A673 (cell line): ENCODE results near the gene SMIM28. TPM values are rescaled to one million over a fixed set of nuclear protein-coding genes. Genes with fewer than 3 reads are reported as not detected.

Source experiments
- BruUV-seq: library from RNA; stranded (reverse); fragments of 400-500 nt; replicated peaks from 2 replicates; lab custom pipeline; 2021; lab: Mats Ljungman, UMichigan
- CTCF ChIA-PET: fragments of 300-600 bp; sonication (Branson Sonifier 250); formaldehyde crosslinking; loops from one replicate; lab custom pipeline; 2022; ENCODE audit warnings: antibody characterized with exemption; lab: Charles Lee
- POLR2A ChIA-PET: fragments of 300-600 bp; sonication (Branson Sonifier 250); formaldehyde crosslinking; loops from one replicate; lab custom pipeline; 2022; ENCODE audit warnings: antibody characterized with exemption; ENCODE audit not compliant: low non-redundant PET; lab: Charles Lee
- DNase-seq: peaks from one replicate; pipeline ENCODE4 v3.0.0-alpha.2; 2015; ENCODE audit warnings: low spot score
- H3K27ac ChIP-seq: fragments of 200-600 bp; sonication (generic); 2 replicates; pipeline ENCODE4 v1.5.1; 2016; ENCODE audit warnings: mixed run types, low read depth, mild to moderate bottlenecking, mixed read lengths, antibody characterized with exemption, low read length; ENCODE audit not compliant: poor library complexity, severe bottlenecking
- H3K27me3 ChIP-seq: fragments of 200-600 bp; sonication (generic); replicated peaks from 2 replicates; pipeline ENCODE4 v1.6.1; 2017; ENCODE audit warnings: mixed run types, low read depth, mild to moderate bottlenecking, mixed read lengths, antibody characterized with exemption, low read length; ENCODE audit not compliant: insufficient read depth, poor library complexity
- H3K36me3 ChIP-seq: fragments of 200-600 bp; sonication (generic); 2 replicates; pipeline ENCODE4 v1.6.1; 2016; ENCODE audit warnings: mixed run types, mild to moderate bottlenecking, mixed read lengths, antibody characterized with exemption, low read length; ENCODE audit not compliant: insufficient read depth, poor library complexity, severe bottlenecking
- H3K4me1 ChIP-seq: fragments of 200-600 bp; sonication (generic); 2 replicates; pipeline ENCODE4 v1.6.1; 2017; ENCODE audit warnings: mixed run types, mild to moderate bottlenecking, mixed read lengths, antibody characterized with exemption, low read length; ENCODE audit not compliant: insufficient read depth, poor library complexity, severe bottlenecking
- H3K4me3 ChIP-seq: fragments of 200-600 bp; sonication (generic); 2 replicates; pipeline ENCODE4 v1.5.1; 2016; ENCODE audit warnings: low read depth, mixed run types, mild to moderate bottlenecking, mixed read lengths, low read length; ENCODE audit not compliant: poor library complexity, severe bottlenecking
- H3K9me3 ChIP-seq: fragments of 200-600 bp; sonication (generic); 2 replicates; pipeline ENCODE4 v1.6.1; 2016; ENCODE audit warnings: mixed run types, low read depth, mild to moderate bottlenecking, mixed read lengths, antibody characterized with exemption, low read length; ENCODE audit not compliant: poor library complexity, severe bottlenecking
- EZH2 ChIP-seq: fragments of 200-600 bp; sonication (generic); IDR thresholded peaks from 2 replicates; pipeline ENCODE4 v1.6.1; 2017; ENCODE audit warnings: borderline replicate concordance, low read depth, mild to moderate bottlenecking, mixed read lengths, antibody characterized with exemption, low read length; ENCODE audit not compliant: poor library complexity, severe bottlenecking
- intact Hi-C: fragments of 100-400 bp; cut with micrococcal nuclease; formaldehyde crosslinking; loops from one replicate; pipeline ENCODE4 v1.10.0; 2022; ENCODE audit not compliant: unreplicated experiment
- total RNA-seq: library from RNA; stranded (reverse); gene quantifications from 2 replicates; pipeline ENCODE4 v1.2.3, GENCODE V29; 2021
- TF ChIP-seq, protein P1 (sequence below): fragments of 300-800, 200-600 bp; sonication (generic); conservative IDR thresholded peaks from 2 replicates; pipeline ENCODE4 v1.5.1; 2017; ENCODE audit warnings: low read depth, mild to moderate bottlenecking, antibody characterized with exemption, low read length, moderate library complexity, mixed read lengths

Gene SMIM28
- total RNA-seq, 1 experiment from 2014 or later, result not detected

GRCh38 chr6:138406443-138406842, 28.7 kb downstream of the SMIM28 start:
- Histone ChIP-seq H3K9me3 (no peaks in the 10 kb centered on the region), H3K4me3 (no peak overlapping the region), H3K36me3 (no peaks in the 10 kb centered on the region), H3K27me3 (no peaks in the 10 kb centered on the region), H3K27ac (no peak overlapping the region), H3K4me1 (peaks cover 4% of the 10 kb centered on the region)
- no TSS peak for BruUV-seq
- CTCF ChIA-PET, result no interaction called here
- intact Hi-C loops, result no loop called here
- DNase-seq, result no peak
- POLR2A ChIA-PET, result no interaction called here
- TF ChIP-seq, protein P1, sequence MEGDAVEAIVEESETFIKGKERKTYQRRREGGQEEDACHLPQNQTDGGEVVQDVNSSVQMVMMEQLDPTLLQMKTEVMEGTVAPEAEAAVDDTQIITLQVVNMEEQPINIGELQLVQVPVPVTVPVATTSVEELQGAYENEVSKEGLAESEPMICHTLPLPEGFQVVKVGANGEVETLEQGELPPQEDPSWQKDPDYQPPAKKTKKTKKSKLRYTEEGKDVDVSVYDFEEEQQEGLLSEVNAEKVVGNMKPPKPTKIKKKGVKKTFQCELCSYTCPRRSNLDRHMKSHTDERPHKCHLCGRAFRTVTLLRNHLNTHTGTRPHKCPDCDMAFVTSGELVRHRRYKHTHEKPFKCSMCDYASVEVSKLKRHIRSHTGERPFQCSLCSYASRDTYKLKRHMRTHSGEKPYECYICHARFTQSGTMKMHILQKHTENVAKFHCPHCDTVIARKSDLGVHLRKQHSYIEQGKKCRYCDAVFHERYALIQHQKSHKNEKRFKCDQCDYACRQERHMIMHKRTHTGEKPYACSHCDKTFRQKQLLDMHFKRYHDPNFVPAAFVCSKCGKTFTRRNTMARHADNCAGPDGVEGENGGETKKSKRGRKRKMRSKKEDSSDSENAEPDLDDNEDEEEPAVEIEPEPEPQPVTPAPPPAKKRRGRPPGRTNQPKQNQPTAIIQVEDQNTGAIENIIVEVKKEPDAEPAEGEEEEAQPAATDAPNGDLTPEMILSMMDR, result no peak
- TF ChIP-seq EZH2, result no peak

DNA sequence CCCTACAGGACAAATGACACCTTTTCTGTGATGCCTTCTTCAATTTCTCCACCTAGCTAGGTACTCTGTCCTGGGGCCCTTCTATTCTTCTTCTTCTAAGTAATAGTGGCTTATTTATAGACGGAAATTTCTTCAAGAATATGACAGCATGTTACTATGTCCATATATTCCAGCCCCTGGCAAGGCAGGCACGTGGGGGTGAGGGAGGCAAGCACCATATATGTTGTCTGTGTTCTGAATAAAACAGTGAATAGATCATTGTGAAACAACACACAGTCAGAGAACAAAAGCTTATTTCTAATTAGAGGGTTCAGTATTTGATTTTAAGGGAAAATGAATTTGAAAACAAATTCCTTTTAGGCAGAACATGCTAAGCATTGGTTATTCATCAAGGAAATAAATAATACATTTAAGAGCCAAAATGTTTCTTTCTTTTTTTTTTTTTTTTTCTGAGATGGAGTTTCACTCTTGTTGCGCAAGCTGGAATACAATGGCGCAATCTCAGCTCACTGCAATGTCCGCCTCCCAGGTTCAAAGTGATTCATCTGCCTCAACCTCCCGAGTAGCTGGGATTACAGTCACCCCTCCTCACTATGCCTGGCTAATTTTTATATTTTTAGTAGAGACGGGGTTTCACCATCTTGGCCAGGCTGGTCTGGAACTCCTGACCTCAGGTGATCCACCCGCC, 32.5 kb downstream of the SMIM28 start:
- no peak for TF ChIP-seq EZH2
- TF ChIP-seq, protein P1, result no peak
- POLR2A ChIA-PET, result no interaction called here
- DNase-seq, result no peak
- Histone ChIP-seq H3K36me3 (no peaks in the 10 kb centered on the region), H3K27ac (no peak overlapping the region), H3K4me3 (no peak overlapping the region), H3K27me3 (no peaks in the 10 kb centered on the region), H3K9me3 (no peaks in the 10 kb centered on the region), H3K4me1 (peaks cover 4% of the 10 kb centered on the region)
- intact Hi-C loops, result no loop called here
- BruUV-seq, result no TSS peak
- CTCF ChIA-PET, result no interaction called here

DNA sequence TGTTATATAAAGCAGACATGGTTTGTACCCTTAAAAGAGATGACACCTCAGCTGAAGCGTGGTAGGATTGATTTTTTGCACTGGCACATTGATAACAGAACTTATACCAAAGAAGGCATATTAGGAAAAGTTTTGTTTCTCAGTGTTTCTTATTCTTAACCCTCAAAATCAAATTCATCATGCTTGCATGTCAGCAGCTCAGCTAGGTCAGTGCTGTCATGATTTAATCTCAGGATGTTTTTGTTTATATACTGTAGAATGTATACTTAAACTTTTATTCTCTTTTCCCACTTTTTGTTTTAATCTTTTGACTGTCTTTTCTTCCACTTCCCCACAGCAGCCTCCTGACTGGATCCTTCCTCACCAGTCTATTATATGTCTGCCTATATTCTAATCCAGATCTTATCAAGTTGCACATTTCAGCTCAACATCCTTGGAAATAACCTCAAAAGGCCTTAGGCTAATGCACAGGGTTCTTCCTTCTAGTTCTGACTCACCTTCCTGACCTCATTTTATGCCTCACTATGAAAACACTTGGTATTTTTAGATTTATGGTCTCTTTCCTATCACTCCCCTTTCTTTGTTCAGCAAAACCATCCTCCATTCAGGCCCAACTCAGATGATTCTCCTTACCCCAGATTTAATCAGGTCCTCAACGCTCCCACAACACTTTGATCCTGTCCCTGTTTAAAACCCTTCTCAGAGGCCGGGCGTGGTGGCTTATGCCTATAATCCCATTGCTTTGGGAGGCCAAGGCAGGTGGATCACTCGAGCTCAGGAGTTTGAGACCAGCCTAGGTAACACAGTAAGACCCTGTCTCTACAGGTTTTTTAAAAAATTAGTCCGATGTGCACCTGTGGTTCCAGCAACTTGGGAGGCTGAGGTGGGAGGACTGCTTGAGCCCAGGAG, 33.5 kb downstream of the SMIM28 start:
- POLR2A ChIA-PET, result no interaction called here
- H3K27ac ChIP-seq, result no peak overlapping the region
- TF ChIP-seq EZH2, result no peak
- TF ChIP-seq, protein P1, result no peak
- CTCF ChIA-PET, result no interaction called here
- H3K4me3 ChIP-seq, result no peak overlapping the region
- DNase-seq, result no peak
- H3K27me3 ChIP-seq, result no peaks in the 10 kb centered on the region
- H3K36me3 ChIP-seq, result no peaks in the 10 kb centered on the region
- BruUV-seq, result no TSS peak
- H3K4me1 ChIP-seq, result peaks cover 4% of the 10 kb centered on the region
- intact Hi-C loops, result no loop called here
- H3K9me3 ChIP-seq, result no peaks in the 10 kb centered on the region
